GM19467 (cell line): ENCODE results near the gene PPP2R2D.

ENCODE experiments used
- ATAC-seq: cut with Tn5 transposase; IDR thresholded peaks from one replicate; pipeline ENCODE4 v1.9.1; 2021; ENCODE audit warnings: mild to moderate bottlenecking, moderate library complexity; ENCODE audit not compliant: unreplicated experiment

The PPP2R2D gene

DNA sequence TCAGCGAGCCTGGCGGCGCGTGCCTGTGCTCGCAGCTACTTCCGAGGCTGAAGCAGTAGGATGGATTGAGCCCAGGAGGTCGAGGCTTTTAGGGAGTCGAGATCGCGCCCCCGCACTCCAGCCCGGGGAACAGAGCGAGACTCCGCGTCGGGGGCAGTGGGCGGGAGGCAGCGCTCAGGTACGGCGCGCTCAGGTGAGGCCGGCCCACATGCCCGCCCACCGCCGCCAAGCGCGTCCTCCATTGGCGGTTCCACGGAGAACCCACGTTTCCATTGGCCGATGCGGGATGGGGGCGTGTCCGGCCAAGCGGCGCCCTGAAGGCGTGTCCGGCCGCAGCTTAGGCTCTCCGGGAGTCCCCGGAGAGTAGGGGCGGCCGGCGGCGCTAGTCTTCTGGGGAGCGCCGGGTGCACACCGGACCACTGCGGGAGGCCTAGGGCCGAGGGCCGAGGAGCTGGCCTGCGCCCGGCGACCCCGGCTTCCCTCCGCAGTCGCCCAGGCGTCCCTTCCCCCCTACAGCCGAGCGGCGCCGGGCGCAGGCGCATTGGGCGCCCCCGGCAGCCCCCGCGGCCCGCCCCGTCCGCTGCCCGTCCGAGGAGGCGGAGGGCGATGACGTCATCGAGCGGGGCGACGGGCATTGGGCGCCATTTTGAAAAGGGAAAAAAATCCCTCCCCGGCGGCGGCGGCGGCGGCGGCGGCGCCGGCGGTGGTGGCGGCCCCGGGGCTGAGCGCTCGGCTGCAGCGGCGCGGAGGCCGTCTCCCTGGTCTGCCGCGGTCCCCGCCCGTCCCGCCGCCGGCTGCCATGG lies at the start of gene PPP2R2D:
Gene PPP2R2D (plus strand): TSS at position 659 of the 803 bp plus-strand sequence. CDS start 141 bp downstream, at position 800.
- peak; percentile 91 for ATAC-seq

DNA sequence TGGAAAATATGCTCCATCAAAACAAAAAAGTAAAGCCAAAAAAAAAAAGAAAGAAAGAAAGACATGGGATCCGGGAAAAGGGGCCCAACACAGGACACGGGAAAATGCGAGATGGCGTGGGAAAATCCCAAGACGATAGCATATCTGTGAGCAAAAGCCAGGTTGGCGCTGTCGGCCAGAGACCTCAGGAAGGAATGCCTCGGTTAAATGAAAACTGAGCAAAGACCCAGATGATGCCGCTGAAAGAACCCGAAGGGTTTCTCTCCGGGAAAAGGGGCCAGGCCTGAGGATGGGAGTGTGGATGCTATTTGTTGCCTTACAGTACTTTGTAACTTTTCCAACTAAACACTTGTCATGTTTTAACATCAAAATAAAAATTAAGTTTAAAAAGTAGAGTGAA lies 49.5 kb upstream of the PPP2R2D start:
- ATAC-seq: no peak

DNA sequence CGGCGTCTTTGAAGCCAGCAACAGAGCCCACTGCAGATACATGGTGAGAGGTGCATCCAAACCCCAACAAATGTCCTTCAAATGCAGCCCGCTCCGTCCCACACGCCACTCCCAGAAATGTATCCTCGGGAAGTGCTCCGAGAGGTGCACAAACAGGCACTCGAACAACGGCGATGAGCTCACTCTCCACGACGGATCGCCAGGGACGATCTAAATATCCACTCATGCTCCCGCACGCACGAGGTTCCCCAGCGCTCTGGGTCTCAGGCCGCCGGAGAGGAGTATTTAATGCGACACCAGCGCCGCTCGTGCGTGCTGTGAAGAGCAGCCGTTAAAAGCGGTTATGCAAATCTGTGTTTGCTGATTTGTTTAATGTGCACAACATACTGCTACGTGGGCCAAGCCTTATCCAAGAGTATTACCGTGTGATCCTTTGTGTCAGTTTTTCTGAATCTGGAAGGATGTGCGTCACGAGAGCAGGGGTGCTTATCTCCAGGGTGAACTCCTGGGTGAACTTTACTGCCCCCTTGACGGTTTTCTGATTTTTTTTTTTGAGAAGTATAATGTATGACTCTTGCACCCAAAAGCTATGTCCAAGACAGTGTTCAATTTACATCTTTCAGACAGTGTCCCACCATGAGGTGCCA lies 48.5 kb upstream of the PPP2R2D start:
- no peak for ATAC-seq

- no peak for ATAC-seq
Measured at GRCh38 chr10:131852823-131853609, 47.8 kb upstream of the PPP2R2D start.

DNA sequence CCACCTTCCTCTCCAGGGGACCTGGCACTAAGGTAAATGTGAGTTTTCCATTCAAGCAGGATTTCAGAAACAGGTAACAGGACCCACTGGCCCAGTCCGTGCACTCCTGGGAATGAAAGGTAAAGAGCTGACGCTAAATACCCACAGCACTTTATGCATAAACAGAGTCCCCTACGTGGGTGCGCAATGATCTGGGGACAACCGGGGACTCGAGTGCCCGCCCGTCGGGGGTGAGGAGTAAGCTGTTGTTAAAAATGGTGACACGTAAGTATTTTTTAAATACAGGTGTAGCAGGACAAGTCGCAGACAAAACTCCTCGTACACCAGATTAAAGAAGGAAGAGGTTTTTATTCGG lies 47.2 kb upstream of the PPP2R2D start:
- ATAC-seq: no peak

DNA sequence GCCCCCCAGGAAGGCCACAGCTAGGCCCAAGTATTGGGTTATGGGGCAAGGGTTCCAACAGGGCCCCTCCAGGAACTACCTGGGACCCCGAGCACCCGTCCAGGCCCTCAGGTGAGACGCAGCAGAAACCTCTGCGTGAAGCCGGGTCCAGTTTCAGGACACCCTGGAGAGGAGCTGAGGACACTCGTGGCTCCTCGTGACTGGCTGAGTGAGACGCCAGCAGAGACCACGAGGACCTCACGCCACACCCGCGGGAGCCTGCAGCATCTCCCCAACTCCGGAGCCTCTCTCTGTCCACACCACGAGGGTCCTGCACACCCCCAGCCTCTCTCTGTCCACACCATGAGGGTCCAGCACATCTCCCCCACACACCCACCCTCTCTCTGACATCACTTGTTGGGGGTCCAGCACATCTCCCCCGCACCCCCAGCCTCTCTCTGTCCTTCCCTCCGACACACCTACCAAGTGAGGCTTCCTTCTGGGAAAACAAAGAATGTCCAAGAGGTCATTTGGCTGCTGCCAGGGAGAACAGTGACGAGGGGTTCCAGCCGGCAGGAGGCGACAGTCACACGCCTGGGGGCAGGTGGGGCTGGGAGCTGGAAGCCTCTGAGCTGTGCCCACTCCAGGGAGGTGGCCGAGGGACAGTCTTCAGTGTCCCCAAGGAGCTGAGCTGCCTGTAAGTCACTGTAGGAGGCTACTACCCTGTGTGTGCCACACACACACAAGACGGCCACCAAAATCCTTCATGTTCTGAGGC lies 46.1 kb upstream of the PPP2R2D start:
- ATAC-seq: no peak

GRCh38 chr10:131855461-131856401 lies 45.1 kb upstream of the PPP2R2D start:
- ATAC-seq: no peak

- no peak for ATAC-seq
Measured at GRCh38 chr10:131856441-131857094, 44.2 kb upstream of the PPP2R2D start.

DNA sequence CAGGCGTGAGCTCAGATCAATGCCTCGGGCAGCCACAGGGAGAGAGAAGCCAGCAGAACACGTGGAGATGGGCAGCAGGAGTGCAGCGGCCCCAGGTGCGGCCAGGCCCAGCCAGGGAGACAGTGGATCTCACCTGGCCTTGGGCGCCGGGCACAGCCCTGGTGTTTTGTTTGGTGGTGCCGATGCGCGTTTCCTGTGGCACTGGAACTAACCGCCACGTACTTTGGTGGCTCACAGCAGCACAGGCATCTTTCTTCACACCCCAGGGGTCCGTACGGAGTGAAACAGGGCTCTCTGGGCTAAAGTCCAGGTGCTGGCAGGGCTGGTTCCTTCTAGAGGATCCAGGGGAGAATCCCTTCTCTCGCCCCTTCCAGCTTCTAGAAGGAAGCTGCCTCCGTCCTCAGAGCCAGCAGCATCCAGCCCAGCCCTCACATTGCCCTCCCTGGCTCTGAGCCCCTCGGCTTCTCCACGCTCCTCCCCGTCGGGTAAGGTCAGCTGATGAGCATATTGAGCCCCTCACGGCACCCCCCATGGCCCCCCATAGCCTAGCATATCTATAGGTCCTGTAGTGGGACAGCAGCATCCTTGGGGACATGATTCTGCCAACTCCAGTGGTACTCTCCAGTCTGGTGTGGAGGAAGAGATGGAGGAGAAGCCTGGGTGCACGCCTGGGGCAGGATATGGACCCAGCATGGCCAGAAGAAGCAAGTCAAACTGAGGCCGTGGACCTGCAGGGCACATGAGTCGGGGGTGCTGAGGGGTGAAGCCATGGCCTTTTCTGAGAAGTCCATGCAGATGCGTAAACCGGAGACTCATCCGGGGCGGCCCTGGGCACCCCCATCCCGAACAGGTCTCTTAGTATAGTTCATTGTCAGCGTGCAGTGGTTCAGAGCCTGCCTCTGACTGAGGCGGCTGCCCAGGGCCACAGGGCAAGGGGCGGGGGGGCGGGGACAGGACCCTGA lies 43.4 kb upstream of the PPP2R2D start:
- no peak for ATAC-seq

- ATAC-seq: no peak
Measured at GRCh38 chr10:131858118-131858515, 42.7 kb upstream of the PPP2R2D start.

- ATAC-seq: no peak
Measured at GRCh38 chr10:131858583-131859340, 42.0 kb upstream of the PPP2R2D start.

DNA sequence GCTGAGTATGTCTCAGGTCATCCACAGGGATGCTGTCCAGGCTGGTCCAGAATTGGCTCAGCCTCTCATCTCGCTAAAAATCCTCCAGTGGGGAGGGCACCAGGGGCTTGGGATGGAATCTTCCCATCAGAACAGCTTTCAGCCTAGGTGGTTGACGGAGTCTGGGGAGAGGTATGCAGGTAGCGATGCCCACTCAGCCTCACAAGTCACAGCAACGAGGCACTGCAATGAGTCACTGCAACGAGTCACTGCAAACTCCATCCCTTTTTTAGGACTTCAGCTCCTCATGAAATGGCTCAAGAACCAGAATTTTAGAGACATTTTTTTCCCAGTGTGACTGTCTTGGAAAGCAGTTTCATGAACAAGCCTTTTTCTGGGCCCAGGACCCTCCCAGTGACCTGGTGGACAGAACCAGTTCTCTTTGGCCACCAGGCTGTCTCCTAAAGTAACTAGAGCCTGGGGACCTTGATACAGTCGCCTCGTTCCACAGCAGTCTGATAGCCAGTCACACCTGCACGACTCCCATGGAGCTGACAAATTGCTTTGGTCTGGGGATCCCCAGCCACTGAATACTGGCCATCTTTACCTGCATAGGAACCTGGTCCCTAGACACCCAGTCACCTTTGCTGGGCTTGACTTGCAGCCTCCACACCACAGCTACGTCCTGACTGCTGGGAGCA lies 41.3 kb upstream of the PPP2R2D start:
- ATAC-seq: no peak

- no peak for ATAC-seq
Measured at GRCh38 chr10:131860311-131860710, 40.5 kb upstream of the PPP2R2D start.

- no peak for ATAC-seq
Measured at GRCh38 chr10:131860806-131861440, 39.9 kb upstream of the PPP2R2D start.

DNA sequence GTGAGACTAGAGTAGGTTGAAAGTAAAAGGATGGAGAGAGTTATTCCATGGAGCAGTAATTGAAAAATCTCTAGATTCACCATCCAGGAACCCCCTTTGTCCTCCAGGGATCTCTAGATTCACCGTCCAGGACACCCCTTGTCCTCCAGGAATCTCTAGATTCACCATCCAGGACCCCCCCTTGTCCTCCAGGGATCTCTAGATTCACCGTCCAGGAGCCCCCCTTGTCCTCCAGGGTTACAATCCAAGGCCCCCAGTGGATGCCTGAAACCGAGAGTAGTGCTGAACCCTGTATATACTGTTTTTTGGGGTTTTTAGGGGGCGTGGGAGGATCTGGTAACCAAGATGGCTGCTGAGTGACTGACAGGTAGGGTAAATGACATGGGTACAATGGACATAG lies 38.3 kb upstream of the PPP2R2D start:
- no peak for ATAC-seq

DNA sequence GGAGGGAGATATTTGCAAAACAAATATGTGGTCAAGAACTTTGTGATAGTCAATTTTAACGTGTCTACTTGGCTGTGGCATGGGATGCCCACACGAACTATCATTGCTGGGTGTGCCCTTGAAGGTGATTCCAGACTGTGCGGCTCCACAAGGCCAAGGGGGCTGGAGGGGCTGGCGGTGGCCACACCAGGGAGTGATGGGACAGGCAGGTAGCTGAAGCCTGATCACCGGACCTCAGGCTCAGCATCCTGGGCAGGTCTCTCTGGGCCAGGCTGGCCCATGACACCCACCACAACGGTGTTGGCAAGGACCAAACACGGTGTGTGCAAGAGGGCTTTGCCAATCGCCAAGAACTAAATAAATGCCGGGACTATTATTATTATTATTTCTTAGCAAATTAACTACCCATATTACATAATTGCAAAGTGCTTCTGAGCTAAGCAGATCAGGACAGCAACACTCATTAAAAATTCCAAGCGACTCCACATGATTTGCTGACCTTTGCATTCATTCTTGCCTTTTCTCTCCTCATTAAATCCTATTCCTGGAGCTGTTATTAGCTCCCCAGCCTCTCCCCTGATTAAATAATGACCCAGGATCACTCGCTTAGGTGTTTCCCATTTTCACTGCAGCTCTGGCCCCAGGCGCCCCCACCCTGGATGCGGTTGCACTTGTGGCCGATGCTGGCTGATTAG lies 35.4 kb upstream of the PPP2R2D start:
- ATAC-seq: no peak
